ENCODE data around the gene MED13.
"Not testable (repeated sequence)": the region's sequence is repeated elsewhere in the genome, so short reads cannot be mapped to it uniquely, and the experiment has no call there.

Gene MED13

GRCh38 chr17:62049299-62049698 lies 15.8 kb downstream of the MED13 start:
- no peak for DNase-seq

GRCh38 chr17:62048262-62048661 lies 16.8 kb downstream of the MED13 start:
- no peak for DNase-seq

- DNase-seq: no peak
Measured at GRCh38 chr17:62045517-62045916, 19.6 kb downstream of the MED13 start.

GRCh38 chr17:62045109-62045508 lies 20.0 kb downstream of the MED13 start:
- no peak for DNase-seq

GRCh38 chr17:62043602-62044001 lies 21.5 kb downstream of the MED13 start:
- DNase-seq: no peak

- no peak for DNase-seq
Measured at GRCh38 chr17:62043140-62043539, 21.9 kb downstream of the MED13 start.

GRCh38 chr17:62038248-62038647 lies 26.8 kb downstream of the MED13 start:
- no peak for DNase-seq

GRCh38 chr17:62033317-62033716 lies 31.8 kb downstream of the MED13 start:
- no peak for DNase-seq

- no peak for DNase-seq
Measured at GRCh38 chr17:62032480-62032879, 32.6 kb downstream of the MED13 start.

- DNase-seq: no peak
Measured at GRCh38 chr17:62030264-62030663, 34.8 kb downstream of the MED13 start.

- no peak for DNase-seq
Measured at GRCh38 chr17:62024866-62025265, 40.2 kb downstream of the MED13 start.

GRCh38 chr17:62017912-62018311 lies 47.2 kb downstream of the MED13 start:
- DNase-seq: no peak

GRCh38 chr17:62017496-62017895 lies 47.6 kb downstream of the MED13 start:
- DNase-seq: no peak

GRCh38 chr17:62014526-62014925 lies 50.6 kb downstream of the MED13 start:
- DNase-seq: no peak

GRCh38 chr17:62009220-62009619 lies 55.9 kb downstream of the MED13 start:
- DNase-seq: no peak

- DNase-seq: no peak
Measured at GRCh38 chr17:62008294-62008693, 56.8 kb downstream of the MED13 start.

- no peak for DNase-seq
Measured at GRCh38 chr17:62004388-62004787, 60.7 kb downstream of the MED13 start.

- DNase-seq: not testable (repeated sequence)
Measured at GRCh38 chr17:62003141-62003540, 61.9 kb downstream of the MED13 start.

GRCh38 chr17:62001105-62001504 lies 64.0 kb downstream of the MED13 start:
- no peak for DNase-seq

GRCh38 chr17:62000186-62000585 lies 64.9 kb downstream of the MED13 start:
- no peak for DNase-seq

- DNase-seq: not testable (repeated sequence)
Measured at GRCh38 chr17:61998534-61998933, 66.5 kb downstream of the MED13 start.

- no peak for DNase-seq
Measured at GRCh38 chr17:61997664-61998063, 67.4 kb downstream of the MED13 start.

- DNase-seq: no peak
Measured at GRCh38 chr17:61996916-61997605, 68.0 kb downstream of the MED13 start.

- DNase-seq: no peak
Measured at GRCh38 chr17:61989509-61989908, 75.6 kb downstream of the MED13 start.

- no peak for DNase-seq
Measured at GRCh38 chr17:61986898-61987297, 78.2 kb downstream of the MED13 start.
